SK-N-SH treated with all-trans-retinoic acid at 6 μM for 48 hours (cell line): ENCODE results near the gene KCNK2.

Experiments used
- ATAC-seq: fragments of 200-7000 bp; cut with Tn5 transposase; 3 replicates; pipeline ENCODE4 v1.9.1; 2020; ENCODE audit warnings: mild to moderate bottlenecking, moderate library complexity
- ARNTL ChIP-seq: fragments of 450-650 bp; formaldehyde crosslinking; IDR thresholded peaks from 2 replicates; pipeline ENCODE4 v1.5.0; 2020; ENCODE audit warnings: low read depth, mild to moderate bottlenecking, moderate library complexity, borderline replicate concordance
- BACH2 ChIP-seq: fragments of 250-450 bp; sonication (Bioruptor Pico); IDR thresholded peaks from 2 replicates; pipeline ENCODE4 v1.9.0; 2021; ENCODE audit warnings: mild to moderate bottlenecking, borderline replicate concordance
- CREB5 ChIP-seq: fragments of 250-450 bp; sonication (Bioruptor Pico); IDR thresholded peaks from 2 replicates; pipeline ENCODE4 v1.5.1; 2020; ENCODE audit warnings: low read depth, mild to moderate bottlenecking, moderate library complexity
- CSDC2 ChIP-seq: fragments of 250-450 bp; sonication (Bioruptor Pico); IDR thresholded peaks from 2 replicates; pipeline ENCODE4 v1.5.0; 2020; ENCODE audit warnings: mild to moderate bottlenecking, moderate library complexity
- CSRNP3 ChIP-seq: fragments of 250-450 bp; sonication (Bioruptor Pico); IDR thresholded peaks from 2 replicates; pipeline ENCODE4 v1.5.1; 2021; ENCODE audit warnings: mild to moderate bottlenecking, moderate library complexity
- ESRRG ChIP-seq: fragments of 250-450 bp; sonication (Bioruptor Pico); IDR thresholded peaks from 2 replicates; pipeline ENCODE4 v1.6.1; 2021; ENCODE audit warnings: mild to moderate bottlenecking
- GLIS3 ChIP-seq: fragments of 250-450 bp; sonication (Bioruptor Pico); IDR thresholded peaks from 2 replicates; pipeline ENCODE4 v1.5.0; 2020; ENCODE audit warnings: mild to moderate bottlenecking, moderate library complexity
- ISL1 ChIP-seq: fragments of 250-450 bp; sonication (Bioruptor Pico); IDR thresholded peaks from 2 replicates; pipeline ENCODE4 v2.1.2; 2022; ENCODE audit warnings: mild to moderate bottlenecking, moderate library complexity
- OSR1 ChIP-seq: fragments of 250-450 bp; sonication (Bioruptor Pico); IDR thresholded peaks from 2 replicates; pipeline ENCODE4 v1.8.0; 2022; ENCODE audit warnings: moderate library complexity, mild to moderate bottlenecking, inconsistent platforms
- PATZ1 ChIP-seq: fragments of 250-450 bp; sonication (Bioruptor Pico); IDR thresholded peaks from 2 replicates; pipeline ENCODE4 v1.8.0; 2020; ENCODE audit warnings: mild to moderate bottlenecking, moderate library complexity, borderline replicate concordance
- POU6F1 ChIP-seq: fragments of 250-450 bp; sonication (Bioruptor Pico); IDR thresholded peaks from 2 replicates; pipeline ENCODE4 v1.8.0; 2021; ENCODE audit warnings: low read depth, mild to moderate bottlenecking, moderate library complexity, borderline replicate concordance
- PPARA ChIP-seq: fragments of 250-450 bp; sonication (Bioruptor Pico); IDR thresholded peaks from 2 replicates; pipeline ENCODE4 v1.5.0; 2020; ENCODE audit warnings: mild to moderate bottlenecking, borderline replicate concordance
- RARB ChIP-seq: fragments of 250-450 bp; sonication (Bioruptor Pico); IDR thresholded peaks from 2 replicates; pipeline ENCODE4 v1.8.0; 2021; ENCODE audit warnings: mild to moderate bottlenecking, moderate library complexity
- SNAI2 ChIP-seq: fragments of 250-450 bp; sonication (Bioruptor Pico); IDR thresholded peaks from 2 replicates; pipeline ENCODE4 v1.5.0; 2020; ENCODE audit warnings: mild to moderate bottlenecking, moderate library complexity
- TCF4 ChIP-seq: fragments of 250-450 bp; sonication (Bioruptor Pico); IDR thresholded peaks from 2 replicates; pipeline ENCODE4 v1.8.0; 2021; ENCODE audit warnings: mild to moderate bottlenecking, moderate library complexity, borderline replicate concordance
- TOX ChIP-seq: fragments of 250-450 bp; sonication (Bioruptor Pico); IDR thresholded peaks from 2 replicates; pipeline ENCODE4 v1.8.0; 2021; ENCODE audit warnings: mild to moderate bottlenecking, moderate library complexity, borderline replicate concordance
- TSHZ2 ChIP-seq: fragments of 250-450 bp; sonication (Bioruptor Pico); IDR thresholded peaks from 2 replicates; pipeline ENCODE4 v1.5.0; 2020; ENCODE audit warnings: mild to moderate bottlenecking, moderate library complexity
- ZC3H10 ChIP-seq: fragments of 250-450 bp; sonication (Bioruptor Pico); IDR thresholded peaks from 2 replicates; pipeline ENCODE4 v1.5.1; 2021; ENCODE audit warnings: mild to moderate bottlenecking, moderate library complexity
- ZNF565 ChIP-seq: fragments of 450-650 bp; formaldehyde crosslinking; conservative IDR thresholded peaks from 2 replicates; pipeline ENCODE4 v1.5.0; 2020; ENCODE audit warnings: low read depth, mild to moderate bottlenecking, moderate library complexity
- ZNF70 ChIP-seq: fragments of 450-650 bp; formaldehyde crosslinking; IDR thresholded peaks from 2 replicates; pipeline ENCODE4 v1.5.0; 2020; ENCODE audit warnings: mild to moderate bottlenecking, moderate library complexity
- ZNF8 ChIP-seq: fragments of 450-650 bp; formaldehyde crosslinking; IDR thresholded peaks from 2 replicates; pipeline ENCODE4 v1.5.0; 2020; ENCODE audit warnings: mild to moderate bottlenecking, moderate library complexity

Gene KCNK2

GRCh38 chr1:215082532-215083382, at the start of gene KCNK2:
KCNK2 (plus strand) TSS chr1:215082737; CDS start chr1:215083386, 649 bp downstream.
- TF ChIP-seq ZNF70 (CRISPR knock-in tag) = no peak
- peak; percentile 71 for ATAC-seq

GRCh38 chr1:215032911-215033526, 49.5 kb upstream of the KCNK2 start:
- peak; percentile 67 for ATAC-seq
- no peak for TF ChIP-seq TOX (CRISPR knock-in tag)
- TF ChIP-seq OSR1 (CRISPR knock-in tag) = no peak
- no peak for TF ChIP-seq RARB (CRISPR knock-in tag)
- no peak for TF ChIP-seq ISL1 (CRISPR knock-in tag)
- TF ChIP-seq BACH2 (CRISPR knock-in tag) = no peak
- no peak for TF ChIP-seq TSHZ2 (CRISPR knock-in tag)
- no peak for TF ChIP-seq TCF4
- no peak for TF ChIP-seq CSDC2
- no peak for TF ChIP-seq ZNF565 (CRISPR knock-in tag)
- TF ChIP-seq PATZ1 = no peak
- TF ChIP-seq ESRRG (CRISPR knock-in tag) = no peak
- TF ChIP-seq, all 23 proteins: peak for 0

- TF ChIP-seq TOX (CRISPR knock-in tag) (no peak), ESRRG (CRISPR knock-in tag) (no peak), ZNF70 (CRISPR knock-in tag) (no peak), PPARA (CRISPR knock-in tag) (no peak), OSR1 (CRISPR knock-in tag) (no peak), ZNF565 (CRISPR knock-in tag) (no peak), ISL1 (CRISPR knock-in tag) (no peak), ZNF8 (CRISPR knock-in tag) (no peak), CSDC2 (no peak), GLIS3 (no peak), BACH2 (CRISPR knock-in tag) (no peak), ZC3H10 (CRISPR knock-in tag) (no peak)
- ATAC-seq = no peak
Observed at GRCh38 chr1:215040190-215040589, 42.3 kb upstream of the KCNK2 start.

- no peak for ATAC-seq
- TF ChIP-seq CREB5 (CRISPR knock-in tag) = no peak
- no peak for TF ChIP-seq ZC3H10 (CRISPR knock-in tag)
- TF ChIP-seq ARNTL (CRISPR knock-in tag) = no peak
- TF ChIP-seq SNAI2 (CRISPR knock-in tag) = no peak
- TF ChIP-seq BACH2 (CRISPR knock-in tag) = no peak
- TF ChIP-seq RARB (CRISPR knock-in tag) = no peak
- TF ChIP-seq ISL1 (CRISPR knock-in tag) = no peak
- TF ChIP-seq TCF4 = no peak
- no peak for TF ChIP-seq ZNF70 (CRISPR knock-in tag)
- TF ChIP-seq POU6F1 (CRISPR knock-in tag) = no peak
- TF ChIP-seq CSRNP3 = no peak
Observed at GRCh38 chr1:215043401-215043800, 39.1 kb upstream of the KCNK2 start.
